Fibroblast of skin of left biceps (primary cell): ENCODE data around the gene PTPRE.

Experiments
- DNase-seq, 2 experiments: peaks; one replicate each; pipeline ENCODE4 v3.0.0-alpha.2; 2013; ENCODE audit warnings: low read depth in 2 of 2

The PTPRE gene

DNA sequence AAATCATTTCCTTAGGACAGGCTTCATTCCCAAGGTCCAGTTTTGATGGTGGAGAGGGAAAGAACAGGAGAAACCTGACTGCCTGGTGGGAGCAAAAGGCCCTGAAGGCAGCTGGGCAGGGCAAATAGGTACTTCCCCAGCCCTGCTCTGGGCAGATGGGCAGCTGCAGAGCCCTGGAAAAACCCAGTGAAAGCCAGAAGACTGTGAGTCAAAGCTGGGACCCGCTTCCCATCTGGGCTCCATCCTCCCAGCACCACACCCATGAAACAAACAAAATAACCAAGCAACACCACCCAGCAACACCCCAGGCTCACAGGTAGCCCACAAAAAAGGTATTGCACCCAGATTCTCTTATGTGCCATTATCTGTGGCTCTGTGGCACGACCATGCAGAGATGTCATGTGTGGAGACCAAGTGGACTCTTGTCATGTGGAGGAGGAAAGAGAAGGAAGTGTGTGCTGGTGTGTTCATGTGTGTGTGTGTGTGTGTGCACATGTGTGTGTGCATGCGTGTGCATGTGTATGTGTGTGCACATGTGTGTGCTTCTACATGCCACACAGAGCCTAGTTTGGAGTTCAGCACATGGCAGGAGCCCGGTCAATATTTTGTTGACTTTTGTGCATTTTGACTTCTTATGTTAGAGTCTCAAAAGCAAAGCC lies 24.0 kb upstream of the PTPRE start:
- DNase-seq, result no peak

DNA sequence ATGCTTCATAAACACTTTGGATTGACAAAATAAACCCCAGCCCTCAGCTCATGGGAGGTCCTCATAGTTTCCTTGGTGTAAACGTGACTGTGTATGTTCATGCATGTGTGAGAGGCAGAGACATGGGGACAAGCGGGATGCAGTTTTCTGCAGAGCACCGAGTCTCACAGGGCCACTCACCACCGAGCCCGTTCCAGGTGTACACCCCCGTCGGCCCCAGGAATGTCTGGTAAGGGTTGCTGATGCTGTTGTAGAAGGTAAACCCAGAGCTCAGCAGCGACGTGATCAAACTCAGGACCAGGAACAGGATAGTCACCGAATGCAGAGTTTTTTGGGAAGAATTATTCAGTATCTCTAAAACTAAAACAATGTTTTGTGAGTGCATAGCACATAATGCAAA lies 23.4 kb upstream of the PTPRE start:
- no peak for DNase-seq

DNA sequence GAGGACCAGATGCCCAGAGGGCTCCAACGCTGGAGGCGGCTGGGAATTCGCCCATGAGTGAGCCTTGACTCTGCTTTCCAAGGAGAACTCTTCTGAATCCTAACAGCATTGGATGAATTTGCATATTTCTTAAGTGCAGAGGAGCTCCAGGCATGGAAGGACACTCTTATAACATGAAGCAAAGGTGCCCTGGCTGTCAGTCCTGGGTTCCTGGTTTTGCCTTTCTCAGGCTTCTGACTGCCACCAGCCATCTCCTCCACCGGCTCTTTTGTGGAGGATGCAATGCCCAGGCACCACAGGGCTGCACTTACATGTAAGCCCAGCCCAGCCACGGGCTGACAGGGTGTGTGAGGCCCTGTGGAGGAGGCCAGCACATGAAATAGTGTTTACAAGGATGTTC lies 22.4 kb upstream of the PTPRE start:
- no peak for DNase-seq

DNA sequence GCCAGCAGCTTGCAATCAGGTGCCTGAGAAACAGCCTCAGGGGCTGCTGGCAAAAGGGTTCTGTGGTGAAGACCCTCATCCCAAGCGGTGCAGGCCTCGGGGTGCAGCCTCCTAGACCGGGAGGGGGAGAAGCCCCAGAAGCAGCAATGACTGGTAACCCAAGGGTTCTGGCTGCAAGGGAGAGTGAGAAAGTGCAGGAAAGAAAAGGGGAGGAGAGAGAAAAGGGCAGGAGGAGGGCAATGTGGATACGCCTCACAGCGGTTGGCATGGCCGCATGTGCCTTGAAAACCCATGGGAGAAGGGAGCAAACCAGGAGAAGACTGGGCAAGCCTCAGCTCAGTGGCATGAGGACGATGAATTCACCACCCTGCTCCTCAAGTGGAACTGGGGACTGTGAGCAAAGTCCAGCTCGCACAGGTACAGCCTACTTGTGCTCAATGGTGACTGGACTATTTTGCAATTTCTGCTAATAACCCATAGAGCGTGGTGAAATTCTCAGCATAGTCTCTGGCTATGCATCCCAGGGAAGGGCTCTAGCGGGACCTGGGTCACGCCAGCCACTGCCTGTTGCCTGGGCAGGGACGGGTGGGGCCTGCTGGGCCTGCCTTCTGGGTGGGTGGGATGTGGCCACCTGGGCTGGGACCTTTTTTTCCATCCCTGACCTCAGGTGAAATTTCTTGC lies 20.4 kb upstream of the PTPRE start:
- DNase-seq, result no peak

DNA sequence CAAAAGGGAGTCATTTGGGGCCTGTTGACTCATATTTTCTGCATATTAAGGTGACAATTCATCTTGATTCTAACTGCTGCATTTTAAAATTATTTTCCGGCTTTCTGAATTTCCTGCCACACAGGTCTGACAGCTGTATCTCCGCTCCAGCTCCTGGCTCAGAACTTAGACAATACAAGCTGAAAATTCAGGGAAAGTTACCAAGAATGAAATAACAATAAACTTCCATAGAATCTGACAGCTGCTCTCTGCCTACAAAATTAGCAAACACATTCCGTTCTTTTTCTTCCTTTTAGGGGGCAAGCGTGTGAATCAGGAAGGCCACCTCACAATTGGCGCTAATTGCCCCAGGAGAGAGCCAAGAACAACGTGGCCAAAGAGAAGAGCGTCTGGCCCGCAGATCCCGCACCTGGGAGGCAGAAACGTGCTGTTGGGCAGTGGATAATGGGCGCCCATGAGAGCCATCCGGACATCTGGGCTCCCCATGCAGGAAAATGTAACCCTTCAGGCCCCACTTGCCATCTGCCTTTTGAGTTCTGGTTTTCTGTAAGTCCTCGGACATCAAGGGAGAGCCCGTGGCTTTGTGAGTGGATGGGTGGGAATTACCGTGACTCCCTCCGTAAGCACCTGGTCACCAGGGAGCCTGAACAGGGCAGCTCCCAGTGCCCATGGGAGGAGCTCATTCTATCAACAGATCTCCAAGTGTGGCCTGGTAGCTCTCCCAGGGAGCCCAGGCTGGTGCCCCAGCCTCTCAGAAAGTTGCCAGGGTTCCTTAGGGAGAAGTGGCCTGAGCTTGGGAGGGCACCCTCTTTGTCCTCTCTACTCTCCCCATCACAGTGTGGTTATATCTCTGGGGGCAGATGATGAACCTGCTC lies 19.1 kb upstream of the PTPRE start:
- DNase-seq, result no peak

DNA sequence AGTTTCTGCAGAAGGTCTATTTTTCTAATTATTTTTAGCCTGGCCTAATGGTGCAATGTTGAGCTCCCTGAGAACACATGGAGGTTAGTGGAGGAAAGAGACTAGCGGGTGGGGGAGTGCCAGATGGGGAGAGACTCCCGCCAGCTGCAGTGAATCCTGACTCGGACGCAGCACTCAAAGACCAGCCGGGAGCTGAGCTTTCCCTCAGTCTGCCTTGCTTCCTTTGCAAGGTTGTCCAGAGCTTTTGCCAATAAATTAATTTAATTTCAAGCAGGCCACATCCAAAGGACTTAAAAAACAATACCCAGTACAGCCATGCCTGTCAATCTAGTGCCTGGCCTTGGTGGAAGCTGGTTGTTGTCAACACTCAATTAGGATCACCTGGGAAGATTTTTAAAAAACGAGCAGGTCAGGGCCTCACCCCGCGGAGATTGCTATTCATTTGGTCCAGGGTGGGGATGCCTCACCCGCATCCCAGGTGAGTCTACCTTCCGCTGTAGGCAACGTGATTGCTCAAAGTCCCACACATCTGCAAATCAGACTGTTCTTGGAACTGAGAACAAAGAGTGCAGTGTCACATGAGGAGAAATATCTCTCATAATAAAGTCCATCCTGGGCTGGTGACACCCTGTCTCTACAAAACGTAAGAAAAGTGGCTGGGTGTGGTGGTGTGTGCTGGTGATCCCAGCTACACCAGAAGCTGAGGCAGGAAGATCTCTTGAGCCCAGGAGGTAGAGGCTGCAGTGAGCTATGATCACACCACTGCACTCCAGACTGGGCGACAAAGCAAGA lies 18.2 kb upstream of the PTPRE start:
- DNase-seq, result no peak

DNA sequence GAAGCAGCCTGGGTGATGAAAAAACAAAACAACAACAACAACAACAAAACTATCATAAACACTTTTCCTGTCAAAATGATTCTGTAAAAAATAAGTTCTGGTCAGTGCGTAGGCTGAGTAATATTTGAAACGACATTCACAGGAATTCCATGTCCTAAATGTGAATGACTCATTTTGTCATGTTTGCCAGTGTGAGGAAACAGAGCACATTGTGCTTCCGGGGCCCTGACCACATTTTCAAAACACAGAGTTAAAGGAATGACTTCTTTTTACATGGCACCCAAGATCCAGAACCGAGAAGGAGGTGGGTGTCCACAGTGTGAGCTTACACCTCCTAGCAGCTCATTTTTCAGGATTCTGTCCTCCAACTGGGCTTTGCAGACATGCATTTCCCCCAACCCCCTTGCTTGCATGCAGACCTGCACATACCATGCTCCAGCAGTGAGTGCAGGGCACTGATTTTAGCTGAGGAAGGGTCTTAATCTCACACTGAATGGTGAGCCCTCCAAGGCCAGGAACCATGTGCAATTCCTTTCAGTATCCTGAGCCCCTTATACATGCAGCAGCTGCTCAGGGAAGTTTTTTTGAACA lies 17.2 kb upstream of the PTPRE start:
- no peak for DNase-seq

DNA sequence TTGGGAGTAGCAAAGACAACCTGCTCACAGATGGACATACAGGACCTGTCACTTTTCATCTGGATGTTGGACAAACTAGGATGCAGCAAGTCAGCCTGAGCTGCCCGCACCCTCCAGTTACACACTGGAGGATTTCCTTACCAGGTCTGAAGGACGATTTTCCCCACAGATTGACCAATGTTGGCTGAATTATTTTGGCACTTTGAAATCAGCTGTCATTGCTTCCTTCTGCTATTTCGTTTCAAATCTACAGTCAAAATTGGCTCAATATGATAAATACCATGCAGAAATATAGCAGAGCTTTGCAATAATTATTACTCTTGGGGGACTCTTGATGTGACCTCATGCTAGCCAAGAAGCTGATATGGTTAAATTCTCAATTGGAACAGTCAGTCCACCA lies 16.7 kb upstream of the PTPRE start:
- no peak for DNase-seq

DNA sequence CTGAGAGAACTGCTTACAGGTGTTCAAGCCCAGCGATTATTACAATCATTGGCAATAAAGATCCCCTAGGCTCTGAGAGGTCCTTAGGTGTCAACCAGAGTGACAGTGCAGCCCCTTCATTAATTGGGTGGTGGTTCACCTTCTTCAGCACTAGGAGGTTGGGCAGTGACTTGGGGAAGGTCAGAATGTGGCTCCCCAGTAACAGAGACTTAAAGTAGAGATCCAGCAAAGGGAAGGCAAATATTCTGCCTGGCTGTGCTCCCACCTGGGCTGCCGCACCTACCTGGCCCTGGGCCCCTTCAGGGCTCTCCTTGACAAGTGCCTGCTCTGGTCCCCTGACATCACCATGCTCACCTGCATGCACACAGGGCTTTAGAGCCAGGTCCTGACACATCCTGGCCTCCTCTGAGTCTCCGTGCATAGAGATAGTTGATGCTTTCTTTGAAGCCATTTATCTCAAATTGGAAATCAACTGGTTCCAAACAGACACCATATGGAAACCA lies 16.0 kb upstream of the PTPRE start:
- no peak for DNase-seq

DNA sequence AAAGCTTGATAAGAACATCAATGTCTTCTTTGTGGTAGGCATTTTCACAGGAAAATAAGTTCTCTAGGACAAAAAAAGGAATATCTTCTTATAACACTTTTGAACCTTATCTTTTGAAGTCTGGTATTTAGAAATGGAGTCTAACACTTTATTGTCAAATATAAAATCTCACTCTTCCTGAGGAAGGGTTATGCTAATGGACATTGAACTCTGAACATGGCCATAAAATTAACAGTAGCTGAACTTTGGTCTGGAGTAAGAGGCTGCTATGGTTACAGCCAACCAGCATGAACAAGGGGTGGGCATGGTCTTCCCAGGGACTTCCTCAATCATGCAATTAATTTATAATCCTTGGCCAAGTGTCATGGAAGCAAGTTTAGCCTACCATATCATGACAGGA lies 14.2 kb upstream of the PTPRE start, which contains the start of gene CLRN3:
CLRN3 (minus strand) TSS at position 199 of the 400 bp plus-strand sequence; CDS start at position 42, 157 bp downstream.
- no peak for DNase-seq

DNA sequence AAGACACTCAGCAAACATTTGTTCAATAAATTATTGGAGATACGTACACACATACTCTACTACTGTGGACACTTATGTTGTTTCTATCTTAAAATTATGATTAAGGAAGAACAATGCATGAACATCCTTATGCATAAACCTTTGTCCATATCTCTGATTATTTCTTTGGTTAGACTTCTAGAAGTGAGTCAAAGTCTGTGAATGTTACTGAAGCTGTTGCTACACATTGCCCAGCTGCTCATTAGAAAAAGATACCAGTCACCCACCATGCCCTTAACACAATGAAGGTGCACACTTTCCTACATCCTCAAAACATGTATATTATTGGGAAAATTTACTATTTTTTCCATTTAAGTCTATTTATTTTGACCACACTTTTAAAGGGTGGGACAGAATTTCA lies 12.8 kb upstream of the PTPRE start:
- no peak for DNase-seq

DNA sequence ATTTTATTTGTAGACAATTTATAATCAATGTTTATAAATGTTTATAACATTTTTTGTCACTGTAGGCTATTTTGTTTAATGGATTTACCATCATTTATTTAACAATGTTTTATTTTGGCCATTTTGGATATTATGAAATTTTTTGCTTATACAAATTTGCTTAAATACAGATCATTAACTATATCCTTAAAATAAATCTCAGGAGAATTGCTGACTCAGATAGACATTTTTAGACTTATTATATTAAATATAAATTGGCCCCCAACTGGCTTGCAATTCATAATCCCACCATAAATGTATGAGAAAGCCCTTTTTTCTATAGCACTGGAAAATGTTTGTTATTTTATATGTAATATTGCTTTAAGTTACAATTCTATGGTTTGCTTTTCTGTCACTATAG lies 10.3 kb upstream of the PTPRE start:
- DNase-seq, result no peak

DNA sequence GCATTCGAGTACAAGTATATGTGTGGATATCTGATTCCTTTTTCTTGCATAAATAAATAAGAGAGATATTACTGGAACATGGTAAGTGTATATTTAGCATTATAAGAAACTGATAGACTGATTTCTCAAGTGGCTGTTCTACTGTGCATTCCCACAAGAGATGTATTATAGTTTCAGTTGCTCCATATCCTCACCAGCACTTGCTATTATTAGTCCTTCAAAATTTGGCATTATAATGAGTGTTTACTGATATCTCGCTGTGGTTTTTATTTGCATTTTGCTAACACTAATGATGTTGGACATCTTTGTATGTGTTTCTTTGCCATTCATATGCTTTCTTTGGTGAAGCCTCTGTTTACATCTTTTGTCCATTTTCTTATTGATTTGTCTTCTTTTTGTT lies 9.7 kb upstream of the PTPRE start:
- no peak for DNase-seq

DNA sequence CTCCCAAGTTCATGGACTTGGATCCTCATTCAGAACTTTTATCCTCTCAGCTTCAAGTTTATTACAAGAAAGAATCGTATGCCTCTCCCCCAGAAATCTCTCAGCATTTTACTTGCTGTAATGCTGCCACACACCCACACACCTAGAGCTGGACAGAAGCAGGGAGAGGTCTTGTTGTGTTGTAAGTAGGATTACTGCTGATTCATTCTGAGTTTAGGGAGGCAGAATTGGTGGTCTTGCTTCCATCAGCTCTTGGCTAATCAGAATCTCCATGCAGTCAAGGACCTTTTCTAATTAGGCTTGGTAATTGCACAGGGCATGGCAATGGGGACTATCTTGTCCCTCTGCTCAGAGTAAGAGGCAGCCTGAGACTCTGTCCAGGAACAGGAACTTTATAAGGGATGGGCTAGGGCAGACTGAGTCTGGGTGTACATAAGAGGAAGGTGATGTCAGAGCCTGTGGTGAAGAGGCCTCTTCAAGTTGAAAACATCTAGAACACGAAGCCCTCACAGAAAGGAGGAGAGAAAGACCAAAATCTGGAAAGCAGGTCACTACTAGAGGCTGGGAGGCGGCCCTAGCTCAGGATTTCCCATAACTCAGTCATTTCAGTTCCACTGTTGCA lies 7.0 kb upstream of the PTPRE start:
- no peak for DNase-seq

DNA sequence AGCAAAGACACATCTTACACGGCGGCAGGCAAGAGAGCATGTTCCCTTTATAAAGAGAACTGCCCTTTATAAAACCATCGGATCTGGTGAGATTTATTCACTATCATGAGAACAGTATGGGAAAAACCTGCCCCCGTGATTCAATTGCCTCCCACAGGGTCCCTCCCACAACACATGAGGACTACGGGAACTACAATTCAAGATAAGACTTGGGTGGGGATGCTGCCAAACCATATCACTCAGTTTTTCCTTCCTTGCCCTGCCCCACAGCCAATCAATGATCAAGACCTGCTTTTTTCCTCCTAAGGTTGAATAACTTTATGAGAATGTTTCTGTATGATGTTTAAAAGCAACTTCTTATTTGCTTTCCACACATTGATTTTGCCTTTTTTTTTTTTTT lies 3.1 kb upstream of the PTPRE start:
- DNase-seq, result no peak

DNA sequence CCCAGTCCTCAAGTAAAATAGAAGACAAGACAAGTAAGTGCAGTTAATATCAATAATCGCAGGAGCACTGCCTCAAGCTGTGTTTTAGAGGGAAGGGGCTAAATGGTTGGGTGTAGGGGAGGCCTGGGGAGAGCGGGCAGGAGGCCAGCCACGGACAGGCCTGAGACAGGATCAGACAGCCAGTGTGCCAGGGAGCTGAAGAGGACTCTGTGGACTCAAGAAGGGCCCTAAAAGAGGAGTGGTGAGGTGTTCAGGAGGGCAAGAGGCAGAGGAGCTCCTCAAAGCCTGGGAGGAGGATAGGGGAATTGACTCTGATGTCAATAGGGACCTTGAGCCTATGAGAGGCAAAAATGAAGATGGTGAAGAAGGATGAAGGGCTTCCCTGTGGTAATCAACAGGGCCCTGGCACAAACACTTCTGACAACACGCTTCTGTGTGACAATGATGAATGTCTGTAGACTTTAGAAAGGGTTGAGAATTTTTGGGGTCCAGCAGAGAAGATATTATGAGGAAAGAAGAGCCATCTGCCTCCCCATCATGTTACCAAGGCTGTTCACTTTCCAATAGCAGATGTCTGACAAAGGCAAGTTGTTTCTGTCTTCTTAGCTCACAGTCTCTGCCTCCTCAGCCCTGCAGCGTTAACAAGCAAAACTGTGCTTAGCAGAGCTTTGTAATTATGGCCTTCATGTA lies 2.4 kb upstream of the PTPRE start:
- DNase-seq, result no peak

DNA sequence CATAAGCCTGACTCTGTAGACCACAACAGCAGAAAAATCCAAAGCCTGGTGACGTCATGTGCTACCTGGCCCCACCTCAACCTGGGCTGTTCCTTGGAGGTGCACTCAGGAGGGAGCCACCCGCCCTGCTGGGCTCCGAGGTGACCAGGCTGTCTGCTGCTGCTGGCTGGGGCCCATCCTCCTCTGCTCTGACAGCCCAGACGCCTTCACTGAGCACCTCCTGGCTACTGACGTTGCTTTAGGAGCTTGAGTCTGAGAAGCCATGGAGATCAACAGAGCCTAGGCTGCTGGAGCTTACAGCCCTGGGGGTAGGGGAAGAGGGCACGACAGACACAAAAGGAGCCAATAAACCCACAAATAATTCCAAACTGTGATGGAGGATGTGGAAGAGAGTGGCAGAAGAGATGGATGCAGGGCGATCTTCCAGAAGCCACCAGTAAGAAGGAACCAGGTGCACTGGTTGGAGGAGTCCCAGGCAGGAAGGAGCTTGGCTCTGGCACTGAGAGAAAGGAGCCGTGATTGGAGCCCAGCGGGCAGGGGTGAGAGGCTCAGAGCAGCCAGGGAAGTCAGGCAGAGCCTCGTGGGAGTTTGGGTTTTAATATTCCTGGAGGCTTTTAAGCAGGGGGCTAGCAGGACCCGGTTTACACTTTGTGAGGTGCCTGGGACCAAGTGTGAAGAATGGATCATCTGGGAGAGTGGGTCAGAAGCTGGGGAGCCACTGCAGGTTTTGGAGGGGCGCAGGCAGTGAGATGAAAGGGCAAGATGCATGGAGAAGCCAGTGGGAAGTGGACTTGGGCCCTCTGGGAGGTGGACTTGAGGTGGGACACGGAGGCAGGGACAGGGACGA lies 1.7 kb upstream of the PTPRE start:
- no peak for DNase-seq

DNA sequence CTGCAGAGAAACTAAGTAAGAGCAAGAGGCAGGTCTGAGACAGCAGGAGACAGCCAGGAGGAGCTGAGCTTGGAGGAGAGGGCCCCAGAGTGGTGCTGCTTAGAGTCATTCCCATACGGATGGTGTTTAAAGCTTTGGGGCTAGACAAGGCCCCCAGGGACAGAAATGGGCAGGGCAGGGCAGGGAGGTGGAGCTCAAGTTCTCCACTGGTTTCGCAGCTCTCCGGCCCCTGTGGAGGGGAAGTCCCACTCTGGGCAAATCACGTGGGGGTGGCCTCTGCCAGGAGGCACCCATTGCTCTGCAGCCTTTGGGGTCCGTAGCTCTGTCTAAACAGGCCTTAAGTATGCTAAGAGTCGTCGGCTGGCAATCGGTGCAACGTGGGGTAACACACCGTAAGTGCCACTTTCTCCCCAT lies 1.0 kb upstream of the PTPRE start:
- DNase-seq, result no peak

DNA sequence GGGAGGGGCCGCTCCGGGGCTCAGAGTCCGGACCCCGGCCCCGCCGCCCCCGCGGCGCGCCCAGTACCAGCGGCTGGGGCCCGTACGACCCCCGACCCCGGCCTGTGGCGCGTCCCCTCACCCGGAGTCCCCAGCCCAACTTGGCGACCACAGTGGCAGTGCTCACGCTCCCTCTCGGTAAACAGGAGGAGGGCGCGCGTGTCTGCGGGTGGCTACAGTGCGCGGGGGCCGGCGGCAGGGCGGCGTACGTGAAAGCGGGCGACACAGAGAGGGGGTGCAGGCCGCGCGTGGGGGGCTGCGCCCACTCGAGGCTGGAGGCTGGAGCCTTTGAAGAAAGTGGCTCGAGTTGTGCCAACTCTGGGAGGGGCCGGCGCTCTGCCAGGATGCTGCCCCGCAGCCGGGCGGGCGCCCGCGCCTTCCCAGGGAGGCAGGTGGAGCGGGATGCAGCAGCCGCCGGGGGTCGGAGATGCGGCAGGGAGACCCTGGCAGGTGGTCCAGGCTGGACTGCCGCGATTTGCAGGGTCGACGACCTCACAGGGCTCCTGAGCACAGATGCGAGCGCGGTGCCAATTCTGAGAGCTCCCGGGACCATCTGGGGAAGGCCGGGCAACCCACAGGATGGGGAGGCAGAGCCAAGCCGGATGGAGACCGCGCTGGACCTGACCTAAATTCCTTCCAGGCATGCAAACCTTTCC lies 655 bp downstream of the PTPRE start:
- DNase-seq, result no peak
